NCI-H2107 treated with DMSO at 0.1 percent for 48 hours (cell line): ENCODE results near the gene PRKG1.

Source experiments
- DNase-seq: peaks from one replicate; lab custom pipeline; 2025; ENCODE audit not compliant: unreplicated experiment; lab: John Stamatoyannopoulos, UW

Gene PRKG1

DNA sequence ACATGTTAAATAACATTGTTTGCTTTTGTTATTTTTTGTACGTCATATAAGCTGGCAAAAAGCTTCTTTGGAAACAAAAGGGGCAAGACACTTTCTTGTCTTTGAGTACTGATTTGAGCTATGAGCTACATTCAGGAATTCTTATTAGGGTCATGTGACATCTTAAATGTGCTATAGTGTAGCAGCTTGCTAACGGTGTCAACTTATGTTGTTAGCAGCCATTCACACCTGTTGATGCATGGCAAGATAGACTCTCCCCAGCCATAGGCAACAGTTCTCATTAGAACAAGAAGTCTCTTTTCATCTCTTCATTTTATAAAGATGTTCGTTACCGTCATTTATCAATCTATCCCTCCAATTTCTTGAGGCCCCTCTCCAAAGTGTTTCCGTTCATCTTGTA lies 411.4 kb downstream of the PRKG1 start:
- no peak for DNase-seq

DNA sequence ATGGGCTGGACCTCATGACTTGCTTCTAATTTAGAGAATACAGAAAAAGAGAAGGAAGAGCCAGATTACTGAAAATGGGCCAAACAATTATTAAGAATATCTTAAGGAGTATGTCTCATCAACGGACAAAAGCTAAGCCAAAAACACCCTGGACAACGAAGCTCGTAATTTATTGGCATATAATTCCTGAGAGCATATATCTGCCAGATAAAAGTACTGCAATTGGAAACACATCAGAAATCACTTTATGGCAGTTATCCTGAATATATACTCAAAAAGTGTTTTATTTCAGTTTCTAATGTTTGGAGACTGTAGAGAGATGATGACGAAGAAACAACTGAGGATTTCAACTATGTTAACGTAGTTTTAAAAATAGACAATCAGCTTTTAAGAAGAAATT lies 413.3 kb downstream of the PRKG1 start:
- DNase-seq: no peak

DNA sequence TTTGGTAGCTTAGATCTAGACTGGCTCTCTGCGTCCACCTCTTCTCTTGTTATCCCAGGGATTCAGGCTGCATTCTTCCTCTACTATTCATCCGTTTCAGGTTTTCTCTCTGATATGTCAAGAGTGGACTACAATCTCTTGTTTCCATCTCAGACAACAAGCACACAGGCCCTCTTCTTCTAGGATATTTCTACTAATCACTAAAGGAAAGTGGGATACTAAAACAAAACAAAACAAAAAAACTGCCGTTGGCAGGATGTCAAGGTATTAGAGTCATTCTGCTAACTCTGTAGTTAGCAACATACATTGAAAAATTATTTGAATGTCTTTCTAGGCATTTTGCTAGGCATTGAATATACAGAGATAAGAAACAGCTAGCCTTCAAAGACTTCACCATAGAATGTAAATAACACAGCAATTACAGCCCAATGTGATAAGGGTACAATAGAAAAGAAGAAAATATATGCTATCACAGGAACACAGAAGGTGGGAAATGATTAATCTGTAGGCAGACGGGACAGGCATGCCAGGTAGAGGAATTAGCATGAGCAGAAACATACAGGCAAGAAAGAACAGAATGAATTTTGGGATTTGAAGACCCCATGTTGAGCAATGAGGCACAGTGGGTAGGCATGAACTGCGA lies 414.6 kb downstream of the PRKG1 start:
- DNase-seq: no peak

DNA sequence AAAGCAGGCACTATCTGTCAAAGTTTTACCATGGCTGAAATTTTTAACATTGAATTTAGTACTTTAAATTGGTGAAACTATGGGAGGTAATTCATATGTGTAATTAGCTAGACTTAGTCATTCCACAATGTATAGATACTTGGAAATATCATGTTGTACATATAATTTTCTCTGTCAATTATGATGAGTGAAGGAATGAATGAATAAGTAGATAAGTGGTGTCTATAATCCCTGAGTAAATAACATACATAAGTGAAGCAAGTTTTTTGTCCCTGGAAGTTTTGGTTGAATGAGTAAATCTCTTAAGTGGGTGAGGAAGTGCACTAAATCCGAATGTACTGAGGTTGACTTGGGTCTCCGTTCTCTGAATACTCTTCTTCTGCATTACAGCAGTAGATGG lies 424.1 kb downstream of the PRKG1 start:
- DNase-seq: no peak

DNA sequence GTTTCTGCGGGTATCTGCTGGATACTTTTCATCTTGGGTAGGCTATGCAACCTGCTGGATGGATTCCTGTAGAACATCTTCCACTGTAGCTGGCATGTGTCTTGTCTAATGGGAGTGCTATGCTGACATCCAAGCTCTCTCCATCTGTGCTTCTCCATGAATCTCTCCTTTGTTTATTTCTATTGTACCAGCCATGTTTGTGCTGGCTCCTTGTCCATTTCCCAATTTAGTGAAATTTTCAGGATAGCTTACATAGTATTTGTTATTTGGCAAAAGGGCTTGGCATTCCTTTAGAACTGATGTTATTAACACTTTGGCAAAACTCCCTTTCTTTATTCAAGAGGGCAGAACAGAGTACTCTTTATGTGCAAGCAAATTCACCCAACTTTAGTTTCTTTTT lies 427.1 kb downstream of the PRKG1 start:
- DNase-seq: no peak

DNA sequence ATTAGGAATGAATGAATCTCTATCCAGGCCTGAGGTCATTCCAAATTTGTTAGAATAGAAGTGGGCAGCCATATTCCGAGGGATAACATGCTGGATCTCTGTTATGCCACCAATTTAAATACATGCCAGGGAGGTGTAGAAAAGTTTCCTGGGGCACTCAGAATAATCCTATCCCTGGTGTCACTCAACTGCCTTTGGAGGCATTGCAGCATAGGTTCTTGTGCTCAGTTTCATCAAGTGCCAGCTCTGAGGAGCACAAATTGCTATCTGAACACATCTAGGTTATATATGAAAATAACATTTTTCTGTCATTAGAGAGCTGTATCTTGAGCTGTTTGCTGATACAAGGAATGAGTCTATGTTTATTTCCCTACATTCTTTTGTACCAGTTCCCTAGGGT lies 427.8 kb downstream of the PRKG1 start:
- no peak for DNase-seq

DNA sequence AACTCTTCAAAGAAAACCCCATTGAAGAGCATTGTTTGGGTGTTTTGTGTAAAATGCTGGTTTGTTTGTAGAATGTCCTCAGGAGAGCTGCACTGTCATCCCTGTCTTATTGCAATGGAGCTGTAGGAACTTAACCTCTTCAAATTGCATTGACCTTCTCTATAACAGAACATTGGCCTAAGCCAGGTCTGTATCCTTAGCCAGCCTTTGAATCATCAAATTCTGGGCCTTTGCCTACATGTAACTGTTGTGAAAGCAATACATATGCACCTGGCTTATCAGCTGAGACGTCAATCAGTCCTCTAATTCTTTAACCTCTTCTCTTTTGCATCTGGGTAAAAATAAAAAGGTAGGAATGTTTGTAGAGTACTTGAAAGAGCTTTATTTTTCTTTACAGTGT lies 429.1 kb downstream of the PRKG1 start:
- no peak for DNase-seq

DNA sequence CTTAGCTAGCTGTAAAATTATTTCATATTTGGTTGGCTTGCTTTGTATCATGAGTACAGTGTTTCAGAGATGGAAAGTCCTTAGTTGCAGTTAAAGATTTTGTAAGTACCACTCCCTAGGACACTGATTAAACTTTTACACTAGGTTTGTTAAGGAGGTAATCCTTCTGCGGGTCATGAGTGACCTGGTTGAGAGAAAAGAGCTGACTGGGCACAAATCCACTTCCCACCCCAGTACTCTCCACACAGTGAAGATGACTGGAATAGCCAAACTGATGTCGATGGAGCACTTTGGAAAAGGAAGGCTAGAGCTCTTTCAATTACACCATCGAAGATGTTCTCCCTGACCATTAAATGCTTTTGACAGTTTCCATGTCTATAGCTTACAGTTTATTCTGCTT lies 433.2 kb downstream of the PRKG1 start:
- DNase-seq: no peak

DNA sequence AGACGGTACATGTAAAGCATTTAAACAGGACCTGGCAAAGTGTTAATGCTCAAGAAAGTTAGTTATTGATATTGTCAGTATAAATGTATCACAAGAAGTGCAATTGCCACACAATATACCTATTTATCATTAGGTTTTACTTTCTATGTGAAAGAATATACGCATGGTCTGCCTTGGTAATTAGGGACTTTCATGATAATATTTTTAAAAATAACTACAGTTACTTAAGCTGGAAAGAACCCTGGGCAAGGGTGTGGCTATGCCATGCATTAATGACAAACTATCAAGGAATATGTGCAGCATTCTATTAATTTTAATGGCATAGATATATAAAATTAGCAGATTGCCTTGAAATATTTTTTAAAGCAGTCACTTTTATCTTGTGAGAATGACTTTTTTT lies 433.9 kb downstream of the PRKG1 start:
- no peak for DNase-seq

DNA sequence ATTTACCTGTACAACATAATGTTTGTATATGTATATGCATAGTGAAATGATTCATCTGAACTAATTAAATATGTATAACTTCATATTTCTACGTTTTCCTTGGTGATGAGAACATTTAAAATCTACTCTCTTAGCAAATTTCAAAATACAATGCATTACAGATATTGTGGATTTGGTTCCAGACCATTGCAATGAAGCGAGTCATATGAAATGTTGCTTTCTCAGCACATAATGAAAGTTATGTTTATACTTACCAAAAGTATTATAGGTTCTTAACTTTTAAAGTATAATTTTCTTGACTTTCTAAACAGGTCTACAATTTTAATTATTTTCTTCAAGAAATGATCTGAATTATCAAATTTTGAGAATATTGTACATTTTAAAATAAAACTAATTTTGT lies 435.9 kb downstream of the PRKG1 start:
- no peak for DNase-seq

DNA sequence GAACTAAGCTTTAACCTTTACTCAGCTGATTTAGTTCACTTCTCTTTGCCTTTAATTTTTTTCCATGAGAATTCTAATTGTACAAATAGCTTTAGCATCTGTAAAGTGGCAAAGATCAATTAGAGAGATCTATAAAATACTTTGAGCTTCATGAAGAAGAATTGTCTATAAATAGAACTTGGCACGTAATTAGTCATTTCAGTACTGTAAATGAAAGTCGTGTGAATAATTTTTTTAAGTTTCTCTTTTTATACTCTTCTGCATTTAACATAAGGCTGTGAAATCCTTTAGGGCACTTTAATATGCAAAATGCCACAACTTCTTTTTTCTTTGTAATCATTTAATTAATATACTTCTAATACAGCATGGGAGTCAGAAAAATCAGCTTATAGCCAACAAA lies 447.3 kb downstream of the PRKG1 start:
- DNase-seq: no peak

DNA sequence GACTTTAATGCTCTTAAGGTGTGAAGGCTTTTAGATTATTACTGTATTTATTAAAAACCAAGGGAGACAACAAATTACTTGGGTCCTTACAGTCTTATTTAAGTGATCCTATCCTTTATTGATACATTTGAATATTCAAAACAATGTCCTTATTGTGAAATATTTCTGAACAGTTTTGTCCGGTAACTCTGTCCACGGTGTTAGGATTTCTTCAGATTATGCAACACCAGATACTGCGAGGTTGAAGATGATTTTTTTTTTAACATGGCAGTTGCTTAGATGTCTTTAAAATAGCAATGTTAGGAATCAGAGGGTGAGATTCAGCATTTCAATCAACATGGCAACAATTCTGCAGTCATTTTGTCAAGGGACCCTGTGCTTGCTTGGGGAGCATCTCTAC lies 448.6 kb downstream of the PRKG1 start:
- DNase-seq: no peak

DNA sequence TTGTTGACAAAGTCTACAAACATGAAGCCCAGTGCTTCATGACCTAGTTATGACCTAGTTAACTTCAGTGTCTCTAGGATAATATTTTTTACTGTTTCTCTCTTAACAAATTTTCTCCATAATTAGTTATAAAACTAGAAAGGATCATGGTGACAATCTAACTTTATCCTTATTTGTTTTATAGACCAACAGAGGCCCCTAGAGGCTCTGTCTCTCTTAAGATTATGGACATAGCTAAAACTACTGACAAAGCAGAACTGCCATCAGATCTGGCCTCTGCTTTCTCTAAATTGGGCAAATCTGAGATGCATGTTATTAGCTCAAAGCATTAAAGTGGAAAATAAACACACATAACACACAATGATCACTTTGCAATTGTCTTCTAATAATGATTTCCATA lies 449.2 kb downstream of the PRKG1 start:
- no peak for DNase-seq

DNA sequence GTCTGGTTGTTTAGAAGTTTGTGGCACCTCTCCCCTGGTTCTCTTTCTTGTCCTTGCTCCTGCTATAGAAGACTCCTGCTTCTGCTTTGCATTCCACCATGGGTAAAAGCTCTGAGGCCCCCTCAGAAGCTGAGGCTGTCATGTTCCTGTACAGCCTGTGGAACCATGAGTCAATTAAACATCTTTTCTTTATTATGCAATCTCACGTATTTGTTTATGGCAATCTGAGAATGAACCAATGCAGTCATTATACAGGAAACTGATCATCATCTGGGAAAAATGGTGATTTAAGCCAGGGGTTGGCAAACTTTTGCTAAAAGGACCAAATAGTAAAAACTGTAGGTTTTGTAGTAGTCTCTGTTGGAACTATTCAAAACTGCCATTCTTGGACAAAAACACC lies 449.8 kb downstream of the PRKG1 start:
- DNase-seq: no peak

DNA sequence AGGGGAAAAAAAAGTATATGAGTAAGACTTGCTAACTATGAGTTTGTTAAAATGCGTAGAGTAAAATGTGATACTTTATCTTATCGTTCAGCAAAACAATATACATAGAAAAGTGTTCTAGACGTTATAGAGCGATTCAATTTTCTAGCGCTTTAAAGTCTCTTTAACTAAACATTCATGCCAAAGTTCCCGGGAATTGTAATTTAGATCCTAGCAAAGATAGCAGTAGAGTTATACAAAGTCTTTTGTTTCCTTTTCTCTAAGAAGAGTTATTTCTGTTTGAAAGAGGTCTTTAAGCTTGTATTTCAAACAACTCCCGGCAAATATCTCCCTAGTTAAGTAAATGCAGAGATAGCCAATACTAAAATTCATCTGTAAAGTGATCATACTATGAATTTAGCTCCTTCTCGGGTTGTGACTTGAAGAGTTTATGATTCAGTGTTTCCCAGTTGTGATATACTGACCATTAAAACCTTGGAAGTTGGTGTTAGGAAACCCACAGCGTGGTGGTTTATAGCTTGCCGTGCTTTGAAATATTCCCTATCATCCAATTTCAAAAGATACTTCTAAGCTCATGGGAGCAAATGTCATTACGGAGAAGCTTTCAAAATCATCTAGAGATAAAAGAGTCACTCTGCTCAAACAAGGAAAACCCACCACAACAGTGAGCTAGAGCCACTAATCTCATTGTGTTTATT lies 453.4 kb downstream of the PRKG1 start:
- DNase-seq: no peak

DNA sequence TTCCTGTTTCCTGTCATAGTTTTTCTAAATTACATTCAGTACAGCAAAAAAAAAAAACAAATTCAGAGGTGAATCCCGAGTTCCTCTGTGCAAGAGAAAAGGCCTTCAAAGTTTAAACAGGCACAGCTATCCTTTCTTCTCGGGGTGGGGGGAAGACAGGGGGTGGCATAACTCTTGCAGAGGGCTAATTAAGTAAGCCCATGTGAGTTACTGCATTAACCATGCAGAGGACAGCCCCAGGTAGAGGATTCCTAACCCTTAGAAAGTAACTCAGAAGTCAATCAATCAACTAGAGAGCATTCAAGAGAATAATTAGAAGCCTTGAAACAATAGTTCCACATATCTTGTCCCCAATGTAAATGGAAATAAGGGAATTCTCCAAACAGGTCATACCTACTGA lies 454.2 kb downstream of the PRKG1 start:
- no peak for DNase-seq

DNA sequence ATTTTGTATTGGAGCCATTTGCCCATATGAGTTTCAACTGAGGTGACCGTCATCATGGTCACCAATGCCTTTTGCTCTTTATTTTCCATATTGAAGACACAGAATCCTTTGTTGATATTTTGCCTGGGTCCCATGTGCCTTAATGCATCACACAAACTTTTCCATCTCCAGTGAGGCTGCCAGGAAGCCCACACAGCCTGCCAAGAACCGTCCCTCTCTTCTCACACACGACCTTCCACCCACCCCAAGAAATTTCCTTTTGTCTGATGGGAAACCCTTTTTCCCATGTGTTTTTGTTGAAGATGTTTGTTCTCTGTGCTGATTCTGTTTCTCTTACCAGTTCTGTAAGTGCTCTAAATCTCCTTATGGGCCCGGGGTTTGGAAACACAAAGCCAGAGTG lies 456.3 kb downstream of the PRKG1 start:
- no peak for DNase-seq

DNA sequence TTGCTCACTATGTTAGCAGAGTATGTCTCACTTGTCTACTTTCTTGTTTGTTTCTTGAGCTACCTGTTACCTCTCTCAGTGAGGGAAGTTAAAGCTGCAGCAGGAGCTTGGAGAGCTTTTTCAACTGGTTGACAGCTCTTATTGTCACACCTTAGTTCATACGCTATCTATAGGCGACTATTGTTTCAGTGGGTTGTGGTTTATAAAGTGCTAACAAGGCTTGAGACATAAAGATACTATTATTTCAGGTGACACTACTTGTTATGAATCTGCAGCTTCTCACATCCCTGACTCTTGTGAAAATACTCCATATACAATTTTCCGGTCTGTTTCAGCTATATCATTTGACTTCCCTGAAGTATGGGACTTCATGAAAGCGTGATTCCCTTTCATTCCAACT lies 457.8 kb downstream of the PRKG1 start:
- DNase-seq: no peak

DNA sequence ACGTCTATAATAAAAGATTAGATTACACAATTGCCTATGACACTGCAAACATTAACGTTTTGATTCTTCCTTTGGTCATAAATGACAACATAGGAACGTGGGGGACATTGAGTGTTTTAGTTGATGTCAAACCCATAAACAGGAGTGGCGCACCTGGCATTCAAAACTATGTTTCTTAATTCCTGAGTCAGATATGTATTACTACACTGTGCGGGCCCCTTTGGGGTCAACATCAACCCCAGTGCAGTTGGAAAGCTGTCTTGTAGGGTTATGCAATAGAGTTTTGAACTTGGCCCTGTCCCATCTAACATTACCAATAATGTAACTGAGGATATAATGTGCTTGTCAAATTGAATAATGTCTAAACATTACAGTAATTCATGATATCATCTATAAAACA lies 468.6 kb downstream of the PRKG1 start:
- DNase-seq: no peak

DNA sequence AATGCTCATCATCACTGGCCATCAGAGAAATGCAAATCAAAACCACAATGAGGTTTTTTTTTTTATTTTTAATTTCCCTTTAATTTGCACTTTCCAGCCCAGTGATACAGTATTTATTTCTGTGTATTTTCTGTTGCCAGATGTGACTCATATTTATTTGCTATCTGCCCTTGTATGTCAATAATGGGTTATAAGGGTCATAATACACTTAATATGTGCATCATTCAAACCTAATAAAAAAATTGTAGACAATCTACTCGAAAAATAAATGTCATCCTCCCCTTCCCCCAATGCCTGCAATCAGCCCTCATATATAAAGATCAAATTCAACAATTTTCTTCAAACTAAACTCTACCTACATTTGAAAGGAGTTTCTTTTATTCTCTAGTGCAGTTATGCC lies 470.6 kb downstream of the PRKG1 start:
- no peak for DNase-seq

DNA sequence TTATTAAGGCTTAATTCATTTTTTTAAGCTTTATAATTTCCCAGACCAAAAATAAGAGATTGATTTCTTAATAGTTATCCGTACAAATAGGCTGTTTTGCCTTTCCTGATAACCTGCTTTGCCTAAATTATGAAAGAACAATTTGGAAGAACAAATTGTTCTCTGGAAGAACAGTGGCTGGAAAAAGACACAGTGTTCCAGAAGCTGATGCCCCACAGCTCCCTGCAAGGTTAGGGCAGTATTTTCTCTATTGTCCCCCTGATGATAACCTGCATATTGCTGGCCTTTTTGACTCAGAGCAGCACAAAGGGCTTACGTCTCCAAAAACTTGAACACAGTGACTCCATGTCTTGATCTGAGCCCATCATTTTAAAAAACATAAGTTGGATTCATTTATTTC lies 473.7 kb downstream of the PRKG1 start:
- DNase-seq: no peak

DNA sequence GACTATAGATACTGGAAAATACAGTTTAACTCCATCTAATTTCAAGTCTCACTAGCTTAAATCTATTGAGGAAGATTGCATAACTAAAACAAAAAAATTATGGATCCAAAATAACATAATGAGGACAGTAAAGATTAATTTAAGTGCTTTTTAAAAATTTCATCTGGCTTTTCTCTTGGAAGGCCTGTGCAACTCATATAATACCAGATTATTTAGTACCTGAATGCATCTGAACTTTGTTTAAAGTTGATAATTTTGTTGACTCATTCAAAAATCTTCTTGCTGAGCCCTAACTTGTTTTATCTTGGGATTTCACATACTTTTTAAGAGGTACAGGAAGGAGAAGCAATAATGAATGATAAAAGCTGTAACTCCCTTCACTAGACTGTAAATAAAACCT lies 478.6 kb downstream of the PRKG1 start:
- DNase-seq: no peak

DNA sequence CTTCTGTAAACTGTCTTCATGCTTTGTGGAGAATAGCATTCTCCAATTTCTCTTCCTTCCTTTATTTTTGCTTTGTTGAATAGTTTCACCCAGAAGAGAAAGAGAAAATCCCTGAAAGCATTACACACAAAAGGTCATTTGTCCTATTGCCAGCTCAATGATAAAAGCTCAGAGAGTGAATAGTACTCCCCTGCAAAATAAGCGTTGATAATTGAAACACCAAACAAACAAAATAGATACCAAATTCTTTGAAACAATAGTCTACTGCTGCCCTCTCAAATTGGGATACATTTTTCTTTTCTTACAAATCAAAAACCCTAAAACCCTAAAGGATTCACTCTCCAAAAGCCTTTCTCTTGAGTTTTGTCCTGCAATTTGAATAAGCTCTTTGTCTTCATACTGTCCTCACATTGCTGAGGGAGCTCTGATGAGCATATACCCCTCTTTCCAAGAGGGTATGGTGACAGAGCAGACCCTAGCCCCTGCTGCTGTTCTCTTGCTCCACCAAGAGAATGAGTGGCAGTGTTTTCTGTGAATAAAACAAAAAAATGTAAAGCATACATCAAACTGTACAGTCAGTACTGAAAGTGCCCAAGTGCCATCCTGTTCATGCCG lies 490.7 kb downstream of the PRKG1 start:
- no peak for DNase-seq
